ENCODE results near the gene MSMB. TPM values are rescaled to one million over a fixed set of nuclear protein-coding genes. Genes with fewer than 3 reads are reported as not detected.
"Not testable (repeated sequence)": the region's sequence is repeated elsewhere in the genome, so short reads cannot be mapped to it uniquely, and the experiment has no call there.

Gene MSMB
- total RNA-seq, 1 experiment from 2014 or later = not detected

GRCh38 chr10:46069771-46070463 is 23.8 kb upstream of the MSMB start:
- no peak for DNase-seq (ENCODE audit: low spot score)

- DNase-seq (ENCODE audit: low spot score) = no peak
These were observed 22.8 kb upstream of the MSMB start for GRCh38 chr10:46068905-46069304.

- no peak for DNase-seq (ENCODE audit: low spot score)
These were observed 22.0 kb upstream of the MSMB start for GRCh38 chr10:46068117-46068516.

- DNase-seq (ENCODE audit: low spot score) = no peak
These were observed 18.3 kb upstream of the MSMB start for GRCh38 chr10:46064269-46064817.

- no peak for DNase-seq (ENCODE audit: low spot score)
These were observed 16.8 kb upstream of the MSMB start for GRCh38 chr10:46062723-46063428.

- DNase-seq (ENCODE audit: low spot score) = no peak
These were observed 14.6 kb upstream of the MSMB start for GRCh38 chr10:46060706-46061105.

GRCh38 chr10:46057927-46058326 is 11.9 kb upstream of the MSMB start:
- DNase-seq (ENCODE audit: low spot score) = not testable (repeated sequence)

GRCh38 chr10:46057038-46057437 is 11.0 kb upstream of the MSMB start:
- no peak for DNase-seq (ENCODE audit: low spot score)

- no peak for DNase-seq (ENCODE audit: low spot score)
These were observed 9.7 kb upstream of the MSMB start for GRCh38 chr10:46055771-46056170.

GRCh38 chr10:46053534-46054434 is 7.7 kb upstream of the MSMB start:
- no peak for DNase-seq (ENCODE audit: low spot score)

- no peak for DNase-seq (ENCODE audit: low spot score)
These were observed 6.8 kb upstream of the MSMB start for GRCh38 chr10:46052791-46053375.

GRCh38 chr10:46052057-46052790 is 6.2 kb upstream of the MSMB start:
- DNase-seq (ENCODE audit: low spot score) = no peak

- no peak for DNase-seq (ENCODE audit: low spot score)
These were observed 5.0 kb upstream of the MSMB start for GRCh38 chr10:46050941-46051623.

- DNase-seq (ENCODE audit: low spot score) = not testable (repeated sequence)
These were observed 3.4 kb upstream of the MSMB start for GRCh38 chr10:46049497-46049831.

- no peak for DNase-seq (ENCODE audit: low spot score)
These were observed 2.1 kb upstream of the MSMB start for GRCh38 chr10:46048152-46048551.

GRCh38 chr10:46042527-46042926 is 3.5 kb downstream of the MSMB start:
- DNase-seq (ENCODE audit: low spot score) = no peak

GRCh38 chr10:46040004-46040403 is 6.1 kb downstream of the MSMB start:
- DNase-seq (ENCODE audit: low spot score) = no peak

- no peak for DNase-seq (ENCODE audit: low spot score)
These were observed 8.8 kb downstream of the MSMB start for GRCh38 chr10:46037107-46037825.

Measured in HT-29 (cell line).